Stimulated activated CD4-positive, alpha-beta T cell treated with anti-CD3 and anti-CD28 coated beads, Interleukin-2, amount 100 ng/mL, for 48 hours (primary cell): ENCODE measurements around the gene PDCD1.
"Not testable (repeated sequence)": the region's sequence is repeated elsewhere in the genome, so short reads cannot be mapped to it uniquely, and the experiment has no call there.

Source experiments
- DNase-seq, 2 donors: peaks; one replicate each; pipeline ENCODE4 v3.0.0-alpha.2; 2020

PDCD1 gene

GRCh38 chr2:241877197-241877685 is 18.5 kb upstream of the PDCD1 start:
- no peak for DNase-seq

DNA sequence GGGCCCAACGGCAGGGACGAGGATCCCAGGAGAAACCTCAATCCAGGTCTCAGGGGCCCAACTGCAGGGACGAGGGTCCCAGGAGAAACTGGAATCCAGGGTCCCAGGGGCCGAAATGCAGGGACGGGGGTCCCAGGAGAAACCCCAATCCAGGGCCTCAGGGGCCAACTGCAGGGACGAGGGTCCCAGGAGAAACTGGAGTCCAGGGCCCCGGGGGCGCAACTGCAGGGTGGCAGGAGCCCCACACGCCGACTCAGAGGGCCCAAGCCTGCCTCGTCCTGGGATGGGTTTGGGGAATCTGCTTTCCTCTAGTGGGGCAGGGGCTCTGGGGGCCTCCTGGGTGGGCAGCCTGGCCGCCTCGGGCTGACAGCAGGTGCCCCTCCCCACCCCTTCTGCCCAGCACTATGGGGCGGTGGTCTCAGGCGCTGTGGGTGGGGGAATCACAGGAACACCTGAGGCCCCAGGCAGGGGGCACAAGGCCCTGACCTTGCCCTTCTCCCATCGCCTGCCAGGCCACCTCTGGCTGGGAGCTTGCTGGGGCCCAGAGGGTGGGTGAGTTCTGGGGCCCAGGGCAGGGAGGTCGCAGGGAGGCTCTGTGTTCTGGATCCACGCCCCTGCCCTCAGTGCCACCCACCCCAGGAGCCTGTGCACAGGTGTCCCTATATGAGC is 18.0 kb upstream of the PDCD1 start:
- no peak for DNase-seq

DNA sequence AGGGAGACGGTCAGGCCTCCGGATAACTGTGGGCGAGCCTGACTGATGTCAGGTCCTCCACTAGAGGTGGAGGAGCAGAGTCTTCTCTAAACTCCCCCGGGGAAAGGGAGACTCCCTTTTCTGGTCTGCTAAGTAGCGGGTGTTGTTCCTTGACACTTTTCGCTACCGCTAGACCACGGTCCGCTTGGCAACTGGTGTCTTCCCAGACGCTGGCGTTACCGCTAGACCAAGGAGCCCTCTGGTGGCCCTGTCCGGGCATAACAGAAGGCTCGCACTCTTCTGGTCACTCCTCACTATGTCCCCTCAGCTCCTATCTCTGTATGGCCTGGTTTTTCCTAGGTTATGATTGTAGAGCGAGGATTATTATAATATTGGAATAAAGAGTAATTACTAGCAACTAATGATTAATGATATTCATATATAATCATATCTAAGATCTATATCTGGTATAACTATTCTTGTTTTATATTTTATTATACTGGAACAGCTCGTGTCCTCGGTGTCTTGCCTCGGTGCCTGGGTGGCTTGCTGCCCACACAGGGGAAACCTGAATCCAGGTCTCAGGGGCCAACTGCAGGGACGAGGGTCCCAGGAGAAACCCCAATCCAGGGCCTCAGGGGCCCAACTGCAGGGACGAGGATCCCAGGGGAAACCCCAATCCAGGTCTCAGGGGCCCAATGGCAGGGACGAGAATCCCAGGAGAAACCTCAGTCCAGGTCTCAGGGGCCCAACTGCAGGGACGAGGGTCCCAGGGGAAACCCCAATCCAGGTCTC is 17.2 kb upstream of the PDCD1 start:
- not testable (repeated sequence) for DNase-seq

GRCh38 chr2:241874277-241874925 is 15.7 kb upstream of the PDCD1 start:
- no peak for DNase-seq

- DNase-seq = no peak
Observed at GRCh38 chr2:241873803-241874110, 15.1 kb upstream of the PDCD1 start.

GRCh38 chr2:241873081-241873802 is 14.5 kb upstream of the PDCD1 start:
- no peak for DNase-seq

GRCh38 chr2:241872313-241872642 is 13.6 kb upstream of the PDCD1 start:
- DNase-seq = no peak

GRCh38 chr2:241871538-241872312 is 13.0 kb upstream of the PDCD1 start:
- no peak for DNase-seq

- no peak for DNase-seq
Observed at GRCh38 chr2:241870611-241871537, 12.2 kb upstream of the PDCD1 start.

- no peak for DNase-seq
Observed at GRCh38 chr2:241870081-241870541, 11.4 kb upstream of the PDCD1 start.

DNA sequence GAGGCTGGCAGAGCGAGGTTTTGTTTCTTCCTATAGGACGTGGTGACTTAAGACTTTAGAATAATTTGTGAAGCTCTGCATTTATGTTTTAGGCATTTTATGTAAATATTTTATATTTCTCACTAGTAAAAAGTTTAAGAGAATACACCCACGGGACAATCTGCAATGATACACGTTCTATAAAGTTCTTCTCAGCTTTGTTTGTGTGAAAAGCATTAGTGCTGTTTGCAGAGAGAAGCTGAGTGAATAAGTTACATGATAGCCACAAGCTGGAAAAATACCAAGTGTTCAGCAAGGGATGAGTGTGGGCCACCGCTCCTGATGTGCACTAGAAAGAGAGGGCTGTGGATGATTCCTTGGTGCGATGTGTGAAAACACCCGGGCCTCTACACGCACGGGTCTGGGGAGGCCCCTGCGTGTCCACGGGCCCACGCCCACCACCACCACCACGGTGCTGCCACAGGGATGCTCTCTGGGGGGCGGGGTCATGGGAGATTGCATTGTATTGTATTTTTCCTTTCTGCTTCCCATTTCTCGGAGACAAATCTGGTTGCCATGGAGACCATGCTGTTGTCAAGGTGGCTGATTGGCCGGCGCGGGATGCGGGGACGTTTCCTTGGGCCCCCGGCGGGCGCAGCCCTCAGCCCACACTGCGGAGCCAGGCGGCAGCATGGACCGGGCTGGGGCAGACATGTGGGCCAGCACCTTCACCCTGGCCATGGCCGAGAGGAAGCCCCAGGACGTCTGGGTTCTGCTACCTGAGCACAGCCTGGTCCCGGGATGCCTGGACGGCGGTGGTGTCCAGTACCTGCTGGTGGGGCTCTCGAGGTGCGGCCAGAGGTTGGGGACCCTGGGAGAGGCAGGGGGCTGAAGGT is 10.6 kb upstream of the PDCD1 start, which contains the start of gene RTP5:
RTP5 (plus strand) TSS at position 643 of the 875 bp plus-strand sequence; CDS start at position 671, 28 bp downstream.
- no peak for DNase-seq

GRCh38 chr2:241868661-241869081 is 10.0 kb upstream of the PDCD1 start:
- no peak for DNase-seq

DNA sequence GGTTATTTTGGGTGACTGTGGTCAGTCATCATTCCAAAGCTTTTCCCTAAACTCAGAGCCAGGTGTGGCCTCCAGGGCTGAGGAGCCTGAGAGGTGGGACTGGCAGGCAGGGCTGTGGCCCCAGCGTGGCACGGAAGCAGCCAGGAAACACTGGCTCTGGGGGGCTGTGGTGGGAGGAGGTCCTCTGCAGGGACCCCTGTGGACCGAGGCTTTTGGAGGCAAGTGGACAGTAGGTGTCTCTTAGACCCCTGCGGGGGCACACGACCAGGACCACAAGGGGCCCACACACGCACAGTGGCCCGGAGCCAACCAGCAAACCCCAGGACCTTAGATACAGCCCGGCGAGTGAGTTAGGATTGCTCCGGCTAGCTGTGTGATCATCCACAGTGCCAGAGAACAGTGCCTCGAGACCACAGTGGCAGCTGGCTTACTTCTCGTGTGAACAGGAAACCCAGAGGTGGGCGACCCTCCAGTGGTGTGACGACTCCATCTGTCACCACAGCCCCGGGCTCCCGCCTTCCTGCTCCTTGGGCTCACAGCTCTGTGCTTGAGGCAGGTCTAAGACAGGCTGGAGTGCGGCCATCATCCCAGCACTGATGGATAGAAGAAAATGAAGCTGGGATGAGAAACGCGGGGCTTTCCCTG is 9.2 kb upstream of the PDCD1 start:
- peak in 1 of 2 donors; percentile 43 for DNase-seq

DNA sequence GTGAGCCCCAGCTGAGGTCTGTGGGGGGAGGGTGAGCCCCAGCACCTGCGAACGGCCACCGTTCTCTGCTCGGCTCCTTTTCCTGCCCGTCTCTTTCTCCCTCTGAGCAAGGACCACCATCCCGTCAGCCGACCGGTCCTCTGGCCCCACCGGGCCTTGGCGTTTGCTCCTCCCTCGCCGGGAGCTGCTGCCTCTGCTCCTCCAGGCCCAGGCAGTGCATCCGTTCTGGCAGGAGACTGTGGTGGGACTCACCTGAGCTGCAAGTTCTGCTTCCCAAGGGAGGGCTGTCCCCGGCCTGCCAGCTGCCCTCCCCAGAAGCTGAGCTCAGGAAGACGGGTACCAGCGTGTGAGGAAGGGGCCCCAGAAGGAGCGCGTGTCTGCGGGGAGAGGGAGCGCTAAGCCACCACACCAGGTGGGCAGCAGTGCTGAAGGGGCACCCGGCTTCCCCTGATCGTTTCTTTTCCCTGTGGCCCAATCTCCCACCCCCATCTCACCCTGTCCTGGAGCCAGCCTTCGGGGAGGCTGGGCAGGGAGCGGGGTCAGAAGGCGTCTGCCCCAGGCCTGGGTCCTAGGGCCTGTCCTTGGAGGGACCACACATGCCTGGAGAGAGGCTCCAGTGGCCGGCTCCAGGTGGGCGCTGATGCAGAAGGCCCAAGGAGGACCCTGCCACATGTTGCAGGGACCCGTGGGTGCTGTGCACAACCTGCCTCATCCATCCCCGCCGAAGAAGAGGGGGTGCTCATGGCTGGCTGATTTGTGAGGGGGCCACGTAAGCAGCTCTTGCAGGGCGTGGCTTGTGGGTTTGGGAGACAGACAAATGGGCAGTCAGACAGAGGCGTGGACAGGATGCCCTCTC is 8.3 kb upstream of the PDCD1 start:
- no peak for DNase-seq

DNA sequence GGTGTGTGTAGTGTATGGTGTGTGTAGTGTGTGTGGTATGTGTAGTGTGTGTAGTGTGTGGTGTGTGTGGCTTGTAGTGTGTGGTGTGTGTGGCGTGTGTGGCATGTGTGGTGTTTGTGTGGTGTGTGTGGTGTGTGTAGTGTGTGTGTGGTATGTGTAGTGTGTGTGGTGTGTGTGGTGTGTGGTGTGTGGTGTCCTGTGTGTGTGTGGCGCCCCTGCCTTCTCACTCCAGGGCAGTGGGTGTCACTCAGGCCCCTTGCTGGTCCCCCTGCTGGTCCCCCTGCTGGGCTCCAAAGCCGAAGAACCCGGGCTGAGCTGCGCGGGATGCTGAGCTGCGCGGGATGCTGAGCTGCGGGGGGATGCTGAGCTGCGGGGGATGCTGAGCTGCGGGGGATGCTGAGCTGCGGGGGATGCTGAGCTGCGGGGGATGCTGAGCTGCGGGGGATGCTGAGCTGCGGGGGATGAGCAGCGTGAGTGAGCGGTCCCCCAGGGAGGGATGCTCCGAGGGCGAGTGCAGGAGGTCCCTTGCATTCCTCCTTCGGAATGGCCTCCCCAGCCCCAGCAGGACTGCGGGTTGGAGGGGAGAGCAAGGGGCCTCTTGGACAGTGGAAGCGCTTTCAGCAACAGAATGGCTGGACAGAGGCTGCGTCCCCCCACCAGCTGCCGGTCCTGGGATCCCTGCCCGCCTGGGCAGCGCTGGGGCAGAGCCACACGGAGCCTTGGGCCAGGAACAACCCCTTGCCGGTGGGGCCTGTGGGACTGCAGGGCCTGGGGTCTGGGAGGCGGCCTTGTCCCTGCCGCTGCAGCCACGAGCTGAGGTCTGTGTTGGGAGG is 7.5 kb upstream of the PDCD1 start:
- no peak for DNase-seq

- no peak for DNase-seq
Observed at GRCh38 chr2:241865416-241865956, 6.8 kb upstream of the PDCD1 start.

- no peak for DNase-seq
Observed at GRCh38 chr2:241864850-241865213, 6.1 kb upstream of the PDCD1 start.
